Nephron (organoid): ENCODE data around the gene KAT2B.
A peak's percentile ranks its signal among the peaks of the same experiment; 100 is the strongest.

Experiments used
- H3K27ac Mint-ChIP-seq, 3 experiments: 2 replicates each; pipeline ENCODE4 v1.8.0; 2020; ENCODE audit warnings: mixed read lengths in 3 of 3, mild to moderate bottlenecking in 2 of 3, moderate library complexity in 1 of 3
- H3K27me3 Mint-ChIP-seq: 2 replicates; pipeline ENCODE4 v1.8.0; 2021; ENCODE audit warnings: low read depth, mild to moderate bottlenecking, moderate library complexity, mixed read lengths
- H3K36me3 Mint-ChIP-seq: 2 replicates; pipeline ENCODE4 v1.8.0; 2020; ENCODE audit warnings: low read depth, mixed read lengths
- H3K4me1 Mint-ChIP-seq: 2 replicates; pipeline ENCODE4 v1.8.0; 2020; ENCODE audit warnings: mixed read lengths
- H3K4me3 Mint-ChIP-seq, 3 experiments: 2 replicates each; pipeline ENCODE4 v1.8.0; 2020; ENCODE audit warnings: mild to moderate bottlenecking in 3 of 3, mixed read lengths in 3 of 3, moderate library complexity in 2 of 3
- H3K9me3 Mint-ChIP-seq: 2 replicates; pipeline ENCODE4 v1.8.0; 2020; ENCODE audit warnings: mixed read lengths
- TF ChIP-seq, protein P1 (sequence below), 3 experiments: fragments of 200-600 bp; sonication (generic); IDR thresholded peaks; one replicate each; pipeline ENCODE4 v1.5.0; 2021; ENCODE audit warnings: antibody characterized with exemption in 3 of 3; ENCODE audit not compliant: unreplicated experiment in 3 of 3

Gene KAT2B

DNA sequence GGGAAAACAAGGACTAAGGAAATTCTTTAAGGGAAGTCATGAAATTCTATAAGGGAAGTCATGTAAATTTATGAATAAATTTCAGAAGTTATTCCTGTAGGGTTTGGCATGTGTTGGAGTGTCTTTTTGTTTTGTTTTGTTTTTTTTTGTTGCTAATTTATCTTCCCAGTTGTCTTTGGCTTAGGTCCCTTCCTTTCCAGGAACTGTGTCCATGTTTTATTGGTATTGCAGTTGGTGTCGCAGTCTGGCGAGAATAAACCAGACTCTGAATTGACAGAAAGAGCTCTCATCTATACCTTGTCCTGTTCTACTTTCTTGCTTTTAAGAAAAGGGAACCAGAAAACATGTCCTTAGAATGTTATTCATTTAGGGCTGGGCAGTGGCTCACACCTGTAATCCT lies 88.1 kb downstream of the KAT2B start:
- no peaks in the 10 kb centered on the region for H3K9me3 Mint-ChIP-seq
- TF ChIP-seq, protein P1, sequence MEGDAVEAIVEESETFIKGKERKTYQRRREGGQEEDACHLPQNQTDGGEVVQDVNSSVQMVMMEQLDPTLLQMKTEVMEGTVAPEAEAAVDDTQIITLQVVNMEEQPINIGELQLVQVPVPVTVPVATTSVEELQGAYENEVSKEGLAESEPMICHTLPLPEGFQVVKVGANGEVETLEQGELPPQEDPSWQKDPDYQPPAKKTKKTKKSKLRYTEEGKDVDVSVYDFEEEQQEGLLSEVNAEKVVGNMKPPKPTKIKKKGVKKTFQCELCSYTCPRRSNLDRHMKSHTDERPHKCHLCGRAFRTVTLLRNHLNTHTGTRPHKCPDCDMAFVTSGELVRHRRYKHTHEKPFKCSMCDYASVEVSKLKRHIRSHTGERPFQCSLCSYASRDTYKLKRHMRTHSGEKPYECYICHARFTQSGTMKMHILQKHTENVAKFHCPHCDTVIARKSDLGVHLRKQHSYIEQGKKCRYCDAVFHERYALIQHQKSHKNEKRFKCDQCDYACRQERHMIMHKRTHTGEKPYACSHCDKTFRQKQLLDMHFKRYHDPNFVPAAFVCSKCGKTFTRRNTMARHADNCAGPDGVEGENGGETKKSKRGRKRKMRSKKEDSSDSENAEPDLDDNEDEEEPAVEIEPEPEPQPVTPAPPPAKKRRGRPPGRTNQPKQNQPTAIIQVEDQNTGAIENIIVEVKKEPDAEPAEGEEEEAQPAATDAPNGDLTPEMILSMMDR (IDR thresholded peaks at IDR 0.05; ENCODE audit: unreplicated experiment in 3 of 3), result no peak
- peaks cover 39% of the 10 kb centered on the region for H3K36me3 Mint-ChIP-seq
- H3K27me3 Mint-ChIP-seq, result no peaks in the 10 kb centered on the region
- peaks cover 20% of the 10 kb centered on the region for H3K4me1 Mint-ChIP-seq
- peak overlapping the region; percentile 8 to 46 (median 15) for H3K27ac Mint-ChIP-seq
- no peak overlapping the region for H3K4me3 Mint-ChIP-seq

DNA sequence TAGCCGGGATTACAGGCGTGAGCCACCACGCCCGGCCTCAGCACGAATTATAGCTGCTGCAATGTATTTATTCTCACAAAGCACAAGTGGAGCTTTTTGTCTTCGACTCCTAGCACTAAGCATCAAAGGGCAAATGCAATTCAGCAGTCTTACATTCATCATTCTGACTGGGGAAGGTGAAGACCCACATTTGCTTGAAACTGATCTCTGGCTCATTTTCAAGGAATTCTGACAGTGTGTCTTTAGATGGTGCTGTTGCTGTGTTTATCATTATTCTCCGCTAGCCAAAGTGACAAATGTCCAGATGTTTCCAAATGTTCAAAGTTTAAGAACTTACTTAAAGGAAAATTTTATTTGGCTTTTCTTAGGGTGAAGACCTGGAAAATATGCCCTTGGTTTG lies 89.9 kb downstream of the KAT2B start:
- Mint-ChIP-seq H3K9me3 (no peaks in the 10 kb centered on the region), H3K27me3 (no peaks in the 10 kb centered on the region), H3K4me1 (peaks cover 20% of the 10 kb centered on the region), H3K4me3 (peak overlapping the region in 2 of 3 experiments; percentile 12 to 33), H3K27ac (peak overlapping the region; percentile 8 to 85 (median 50)), H3K36me3 (peaks cover 30% of the 10 kb centered on the region)
- TF ChIP-seq, protein P1 (IDR thresholded peaks at IDR 0.05; ENCODE audit: unreplicated experiment in 3 of 3), result peak in 1 of 3 experiments; percentile 19

DNA sequence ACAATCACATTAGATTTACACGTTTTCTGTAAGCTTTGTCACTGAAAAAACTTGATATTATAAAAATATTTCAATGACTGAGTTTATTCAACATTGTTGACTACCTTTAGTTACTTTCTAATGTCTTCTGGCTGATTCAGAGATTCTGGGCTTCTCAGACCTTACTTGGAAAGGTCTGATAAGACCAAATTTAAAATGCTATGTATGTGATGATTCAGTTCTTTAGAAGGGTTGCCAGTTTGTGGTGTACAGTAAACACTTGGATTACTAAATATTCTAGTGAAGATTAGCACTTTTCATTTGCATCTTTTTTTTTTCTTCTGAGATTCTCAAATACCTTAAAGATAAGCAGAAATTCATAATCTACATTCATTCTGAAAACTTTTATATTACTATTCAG lies 96.0 kb downstream of the KAT2B start:
- H3K9me3 Mint-ChIP-seq, result no peaks in the 10 kb centered on the region
- peaks cover 4% of the 10 kb centered on the region for H3K36me3 Mint-ChIP-seq
- H3K27me3 Mint-ChIP-seq, result no peaks in the 10 kb centered on the region
- H3K4me1 Mint-ChIP-seq, result peaks cover 5% of the 10 kb centered on the region
- H3K4me3 Mint-ChIP-seq, result no peak overlapping the region
- no peak overlapping the region for H3K27ac Mint-ChIP-seq
- TF ChIP-seq, protein P1 (IDR thresholded peaks at IDR 0.05; ENCODE audit: unreplicated experiment in 3 of 3), result no peak

DNA sequence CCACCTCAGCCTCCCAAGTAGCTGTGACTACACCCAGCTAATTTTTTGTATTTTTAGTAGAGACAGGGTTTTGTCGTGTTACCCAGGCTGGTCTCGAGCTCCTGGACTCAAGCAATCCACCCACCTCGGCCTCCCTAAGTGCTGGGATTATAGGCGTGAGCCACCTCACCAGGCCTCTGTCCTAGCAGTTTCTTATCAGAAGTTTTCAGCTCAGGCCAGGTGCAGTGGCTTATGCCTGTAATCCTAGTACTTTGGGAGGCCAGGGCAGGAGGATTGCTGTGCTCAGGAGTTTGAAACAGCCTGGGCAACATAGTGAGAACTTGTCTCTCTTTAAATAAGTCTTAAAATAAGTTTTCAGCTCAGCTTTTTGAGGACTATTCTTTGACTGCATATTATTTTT lies 97.4 kb downstream of the KAT2B start:
- peaks cover 19% of the 10 kb centered on the region for H3K4me1 Mint-ChIP-seq
- no peaks in the 10 kb centered on the region for H3K9me3 Mint-ChIP-seq
- H3K36me3 Mint-ChIP-seq, result peaks cover 9% of the 10 kb centered on the region
- H3K4me3 Mint-ChIP-seq, result no peak overlapping the region
- H3K27ac Mint-ChIP-seq, result no peak overlapping the region
- no peaks in the 10 kb centered on the region for H3K27me3 Mint-ChIP-seq
- TF ChIP-seq, protein P1 (IDR thresholded peaks at IDR 0.05; ENCODE audit: unreplicated experiment in 3 of 3), result no peak

DNA sequence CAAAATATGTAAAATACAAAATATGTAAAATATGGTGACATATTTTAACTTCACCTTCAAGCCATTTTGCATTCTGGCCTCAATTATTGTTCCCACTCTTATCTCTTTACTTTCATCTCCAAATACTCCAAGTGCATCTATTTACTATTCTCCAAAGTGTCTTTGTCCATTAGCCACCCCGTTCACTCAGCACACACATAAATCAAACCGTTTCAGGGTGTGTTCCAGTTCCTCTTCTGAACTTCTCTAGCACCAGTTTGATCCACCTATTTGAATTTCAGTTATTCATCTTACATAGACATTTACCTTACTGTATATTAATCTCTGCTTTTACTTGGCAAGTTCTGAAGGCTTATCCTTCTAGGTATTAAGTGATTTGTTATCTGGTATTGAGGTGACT lies 100.6 kb downstream of the KAT2B start:
- H3K27me3 Mint-ChIP-seq, result no peaks in the 10 kb centered on the region
- TF ChIP-seq, protein P1 (IDR thresholded peaks at IDR 0.05; ENCODE audit: unreplicated experiment in 3 of 3), result no peak
- H3K4me3 Mint-ChIP-seq, result no peak overlapping the region
- peaks cover 24% of the 10 kb centered on the region for H3K36me3 Mint-ChIP-seq
- H3K27ac Mint-ChIP-seq, result peak overlapping the region in 1 of 3 experiments; percentile 78
- H3K9me3 Mint-ChIP-seq, result no peaks in the 10 kb centered on the region
- peaks cover 21% of the 10 kb centered on the region for H3K4me1 Mint-ChIP-seq

DNA sequence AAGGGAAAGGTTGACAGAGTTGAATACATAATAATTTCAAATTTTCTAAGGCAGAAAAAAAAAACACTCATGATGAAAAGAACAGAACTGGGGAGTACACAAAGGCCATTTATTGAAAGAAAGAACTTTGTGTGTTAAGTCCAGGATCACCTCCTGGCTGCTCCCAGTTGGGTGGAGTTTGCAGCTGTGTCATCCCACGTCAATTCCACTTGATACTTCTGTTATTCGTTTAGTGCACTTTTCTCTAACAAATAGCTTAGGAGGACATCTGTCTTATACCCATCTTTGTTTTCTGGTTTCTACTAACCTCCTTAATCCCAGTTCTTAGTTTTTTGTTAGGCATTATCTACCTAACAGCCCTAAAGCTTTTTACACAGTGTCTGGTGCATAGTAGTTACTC lies 101.1 kb downstream of the KAT2B start:
- Mint-ChIP-seq H3K27ac (peak overlapping the region; percentile 78 to 88 (median 84)), H3K4me3 (no peak overlapping the region), H3K9me3 (no peaks in the 10 kb centered on the region), H3K4me1 (peaks cover 26% of the 10 kb centered on the region), H3K27me3 (no peaks in the 10 kb centered on the region), H3K36me3 (peaks cover 24% of the 10 kb centered on the region)
- TF ChIP-seq, protein P1 (IDR thresholded peaks at IDR 0.05; ENCODE audit: unreplicated experiment in 3 of 3), result no peak
